Lung microvascular endothelial cell (primary cell): ENCODE data around the gene TMEM88. TPM values are rescaled to one million over a fixed set of nuclear protein-coding genes. Genes with fewer than 3 reads are reported as not detected.
A peak's percentile ranks its signal among the peaks of the same experiment; 100 is the strongest.

Experiments
- DNase-seq, 2 donors: peaks; one replicate each; pipeline versions ENCODE4 v3.0.0 to v3.0.0-alpha.2; 2010; ENCODE audit warnings: low read depth in 2 of 2
- total RNA-seq: library from RNA; depleted of rRNA; stranded (reverse); fragments of >200 nt; gene quantifications from 2 replicates; pipeline ENCODE4 v1.2.1, GENCODE V29; 2014

The TMEM88 gene
- total RNA-seq, 1 donor from 2014 or later = 7.1 TPM

DNA sequence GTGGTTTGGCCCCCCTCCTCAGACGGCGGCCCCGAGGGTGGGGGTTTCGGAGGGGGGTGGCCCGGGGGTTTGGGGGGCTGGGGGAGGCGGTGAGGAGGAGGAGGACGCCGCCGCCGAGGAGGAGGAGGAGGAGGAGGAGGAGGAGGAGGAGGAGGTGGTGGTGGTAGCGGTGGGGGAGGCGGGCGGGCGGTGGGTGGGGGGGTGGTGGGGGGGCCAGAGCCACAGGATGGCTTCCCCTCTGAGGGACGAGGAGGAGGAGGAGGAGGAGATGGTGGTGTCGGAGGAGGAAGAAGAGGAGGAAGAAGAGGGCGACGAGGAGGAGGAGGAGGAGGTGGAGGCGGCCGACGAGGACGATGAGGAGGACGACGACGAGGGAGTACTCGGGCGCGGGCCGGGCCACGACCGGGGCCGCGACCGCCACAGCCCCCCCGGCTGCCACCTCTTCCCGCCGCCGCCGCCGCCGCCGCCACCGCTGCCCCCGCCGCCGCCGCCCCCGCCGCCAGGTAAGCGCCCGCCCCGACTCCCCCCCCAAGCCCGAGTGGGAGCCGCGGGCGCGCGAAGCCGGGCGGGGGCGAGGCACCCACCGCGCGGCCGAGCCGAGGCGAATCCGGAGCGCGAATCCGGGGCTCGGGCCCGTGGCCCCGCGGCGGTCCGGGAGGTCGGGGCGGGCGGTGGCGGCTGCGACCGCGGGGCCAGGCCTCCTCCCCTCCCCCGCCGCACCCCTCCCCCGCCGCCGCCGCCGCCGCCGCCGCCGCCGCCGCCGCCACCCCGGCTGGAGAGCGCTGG, 29.9 kb downstream of the TMEM88 start:
- peak in 1 of 2 donors; percentile 4 for DNase-seq

DNA sequence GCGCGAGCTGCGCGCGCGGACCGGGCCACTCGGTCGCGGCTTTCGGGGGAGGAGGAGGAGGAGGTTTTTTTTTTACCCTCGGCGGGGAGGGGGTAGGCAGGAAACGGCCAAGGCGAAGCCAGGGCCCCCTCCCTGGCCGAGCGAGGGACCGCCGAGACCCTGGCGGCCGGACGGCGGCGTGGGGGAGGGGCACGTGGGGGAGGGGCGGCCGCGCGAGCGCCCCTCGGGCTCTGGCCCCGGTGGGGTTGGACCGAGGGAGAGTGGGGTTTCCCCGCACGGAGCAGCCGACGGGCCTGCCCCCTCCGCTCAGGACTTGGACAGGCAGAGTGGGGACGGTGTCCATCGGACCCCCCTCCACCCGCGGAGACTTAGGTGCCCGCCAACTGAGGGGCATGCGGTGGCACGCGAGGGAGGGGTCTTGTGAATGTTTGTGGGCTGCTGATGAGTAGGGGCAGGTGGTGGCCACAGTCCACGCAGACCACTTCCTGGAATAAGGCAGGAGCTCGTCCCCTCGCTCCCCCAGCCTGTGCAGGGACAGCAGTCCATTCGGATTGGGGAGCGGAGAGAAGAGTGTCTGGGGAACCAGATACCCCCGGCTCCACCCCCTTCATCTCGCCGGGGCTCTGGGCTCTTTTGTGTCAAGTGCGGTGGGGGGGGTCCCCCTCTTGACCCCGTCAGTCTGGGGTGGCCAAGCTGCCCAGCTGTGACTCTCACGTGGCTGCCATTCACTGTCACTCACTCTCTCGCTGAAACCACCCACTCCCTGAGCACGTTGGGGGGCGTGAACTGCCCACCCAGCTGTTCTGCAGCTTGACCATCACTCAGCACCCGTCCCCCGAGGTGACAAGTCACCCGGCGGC, 30.7 kb downstream of the TMEM88 start:
- DNase-seq = peak; percentile 28 to 29

DNA sequence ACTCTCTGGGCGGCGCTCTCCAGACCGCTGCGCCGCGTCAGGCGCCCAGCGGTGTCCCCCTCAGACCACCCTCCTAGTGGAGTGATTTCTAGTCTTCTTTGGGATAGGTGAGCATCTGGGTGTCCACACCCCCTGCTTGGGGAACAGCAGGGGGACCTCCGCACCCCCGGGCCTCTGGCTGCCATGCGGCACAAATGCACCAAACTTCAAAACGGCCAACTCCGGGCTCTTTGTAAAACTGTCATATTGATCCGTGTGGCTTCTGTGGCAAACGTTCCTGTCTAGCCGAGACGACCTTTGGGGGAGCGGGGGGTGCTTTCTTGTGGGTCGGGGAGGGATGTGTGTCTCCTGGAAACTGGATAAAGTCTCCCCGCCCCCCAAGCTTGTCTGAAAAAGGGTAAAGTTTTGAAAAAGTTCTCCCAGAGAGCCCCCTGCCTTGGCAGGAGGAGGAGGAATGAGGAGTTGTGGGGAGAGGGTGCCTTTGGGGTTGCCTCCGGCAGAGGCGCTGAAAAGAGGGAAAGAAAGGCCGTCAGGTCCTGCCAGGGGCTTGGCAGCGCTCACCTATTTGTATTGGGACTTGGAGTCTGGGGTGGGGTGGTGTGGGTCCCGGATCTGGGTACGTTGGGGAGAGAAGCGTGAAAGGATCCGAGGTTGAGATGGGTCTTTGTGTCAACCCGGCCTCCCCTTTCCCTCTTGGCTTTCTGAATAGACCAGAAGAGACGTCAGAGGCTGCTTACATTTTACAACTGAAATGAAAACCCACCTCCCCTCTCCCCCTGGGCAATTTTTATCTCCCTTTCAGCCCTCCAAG, 31.6 kb downstream of the TMEM88 start:
- peak; percentile 23 to 40 for DNase-seq

DNA sequence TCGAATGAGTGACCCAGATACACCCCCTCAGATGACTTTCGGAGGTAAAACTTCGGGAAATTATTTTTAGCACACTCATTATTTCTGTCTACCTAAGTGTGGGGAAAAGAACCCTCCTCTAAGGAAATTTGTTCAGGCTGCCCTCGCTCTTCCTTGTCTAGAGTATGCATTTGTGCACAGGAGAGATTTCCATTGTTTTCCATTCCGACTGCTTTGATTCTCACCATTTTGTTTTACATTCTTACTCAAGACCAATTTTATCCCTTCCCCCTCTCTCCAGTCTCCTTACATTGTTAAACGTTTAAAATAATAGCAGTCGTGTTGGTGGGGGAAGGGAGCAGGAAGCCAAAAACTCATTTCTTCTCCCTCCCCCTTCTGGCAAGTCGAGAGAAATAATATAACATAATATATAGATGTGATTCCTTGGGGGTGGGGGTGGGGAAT, 32.2 kb downstream of the TMEM88 start:
- DNase-seq = no peak

DNA sequence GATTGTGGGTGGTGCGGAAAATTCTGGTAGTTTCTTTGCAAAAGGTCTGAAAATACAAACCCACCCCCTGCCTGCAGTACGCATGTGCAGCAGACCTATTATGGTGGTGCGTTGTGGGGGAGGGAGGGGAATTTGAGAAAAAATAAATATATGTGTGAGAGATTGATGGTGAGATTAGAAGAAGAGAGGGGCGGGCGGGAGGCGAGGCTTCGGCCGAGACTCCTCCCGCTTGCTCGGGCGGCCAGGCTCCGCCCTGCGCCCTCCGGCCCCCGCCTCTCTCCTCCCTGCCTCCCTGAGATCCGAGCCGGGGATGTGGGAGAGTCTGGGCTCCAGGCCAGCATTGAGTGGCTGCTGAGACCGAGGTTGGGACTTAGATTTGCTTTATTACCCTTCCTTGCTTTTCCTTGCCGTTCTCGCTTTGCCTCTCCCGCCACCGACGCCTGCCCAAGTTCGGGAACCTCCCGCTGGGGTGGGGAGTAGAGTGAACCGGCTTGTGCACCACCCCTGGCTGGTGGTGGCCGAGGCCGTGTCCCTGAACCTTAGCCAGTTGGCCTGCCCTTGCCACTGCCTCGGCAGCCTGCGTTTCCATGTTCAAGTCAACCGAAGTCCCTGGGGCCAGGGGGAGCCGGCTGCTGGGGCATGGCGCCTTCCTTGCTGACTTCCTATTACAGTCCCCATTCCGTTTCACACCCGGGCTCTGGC, 32.8 kb downstream of the TMEM88 start:
- DNase-seq = peak; percentile 94 to 97

DNA sequence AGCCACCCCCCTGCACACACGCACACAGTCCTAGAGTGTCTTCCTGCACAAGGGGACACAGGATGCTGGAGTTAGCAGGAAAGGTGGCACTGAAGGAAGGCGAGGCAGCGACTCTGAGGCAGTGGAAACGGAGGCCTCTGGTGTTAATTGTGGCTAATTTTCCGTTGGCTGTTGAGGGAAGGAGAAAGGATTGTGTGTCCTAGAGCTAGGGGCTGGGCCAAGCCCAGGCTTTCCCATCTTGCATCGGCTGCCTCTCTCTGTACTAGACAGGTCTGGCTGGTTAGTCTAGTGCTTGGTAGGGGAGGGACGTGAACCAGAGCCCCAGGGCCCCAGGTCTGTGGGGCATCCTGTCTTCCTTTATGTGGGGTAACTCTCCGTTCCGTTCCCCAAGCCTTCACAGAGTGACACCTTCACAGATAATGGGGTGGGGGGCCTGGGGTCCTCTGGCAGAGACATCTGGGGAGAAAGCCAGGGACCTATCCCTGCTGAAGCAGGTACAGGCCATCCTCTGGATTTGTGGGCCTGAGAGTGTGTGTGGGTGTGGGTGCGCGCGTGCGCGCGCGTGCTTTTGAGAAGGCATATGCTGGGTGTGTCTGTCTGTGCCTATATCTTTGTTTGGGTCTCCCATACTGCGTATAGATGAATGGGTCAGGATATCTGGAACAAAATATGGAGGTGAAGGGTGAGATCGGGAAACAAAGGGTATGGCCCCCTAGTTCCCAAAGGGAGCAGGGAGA, 33.5 kb downstream of the TMEM88 start, which contains the start of gene CHD3:
Gene CHD3, plus strand, starts transcription at position 606 of the 737 bp plus-strand sequence. CDS start 212 bp downstream, outside the sequence.
- DNase-seq = peak; percentile 12 to 27

DNA sequence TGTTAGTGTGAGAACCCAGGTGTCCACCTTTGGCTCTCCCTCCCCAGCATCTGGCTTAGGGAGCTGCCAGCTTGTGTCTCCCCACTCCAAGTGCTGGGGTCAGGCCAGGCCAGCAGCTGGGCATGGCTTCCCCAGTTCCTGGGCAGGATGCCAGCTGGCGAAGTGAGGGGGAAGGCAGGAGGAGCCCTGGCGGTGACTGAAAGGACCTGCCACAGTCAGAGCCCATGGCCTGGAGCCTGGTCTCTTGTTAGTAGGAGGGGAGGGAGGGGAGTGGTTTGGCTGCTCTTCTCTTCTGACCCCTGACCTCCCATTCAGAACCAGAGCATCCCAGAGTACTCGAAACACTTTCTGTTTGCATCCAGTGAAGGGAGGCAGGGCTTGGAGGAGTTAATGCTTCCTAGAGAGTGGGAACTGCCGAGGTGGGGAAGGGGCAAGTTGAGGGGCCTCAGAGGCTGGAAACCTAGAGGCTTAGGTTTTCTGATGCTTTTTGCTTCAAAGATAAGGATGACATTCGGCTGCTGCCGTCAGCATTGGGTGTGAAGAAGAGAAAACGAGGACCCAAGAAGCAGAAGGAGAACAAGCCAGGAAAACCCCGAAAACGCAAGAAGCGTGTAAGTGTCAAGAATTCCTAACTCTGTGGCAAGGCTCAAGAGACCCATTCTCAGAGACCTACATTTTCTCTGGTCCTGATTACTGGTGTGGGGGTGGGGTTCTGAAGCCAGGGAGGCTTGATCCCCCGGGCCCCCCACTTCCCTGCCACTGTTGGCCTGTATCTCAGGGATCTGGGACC, 34.5 kb downstream of the TMEM88 start:
- peak; percentile 77 to 88 for DNase-seq

DNA sequence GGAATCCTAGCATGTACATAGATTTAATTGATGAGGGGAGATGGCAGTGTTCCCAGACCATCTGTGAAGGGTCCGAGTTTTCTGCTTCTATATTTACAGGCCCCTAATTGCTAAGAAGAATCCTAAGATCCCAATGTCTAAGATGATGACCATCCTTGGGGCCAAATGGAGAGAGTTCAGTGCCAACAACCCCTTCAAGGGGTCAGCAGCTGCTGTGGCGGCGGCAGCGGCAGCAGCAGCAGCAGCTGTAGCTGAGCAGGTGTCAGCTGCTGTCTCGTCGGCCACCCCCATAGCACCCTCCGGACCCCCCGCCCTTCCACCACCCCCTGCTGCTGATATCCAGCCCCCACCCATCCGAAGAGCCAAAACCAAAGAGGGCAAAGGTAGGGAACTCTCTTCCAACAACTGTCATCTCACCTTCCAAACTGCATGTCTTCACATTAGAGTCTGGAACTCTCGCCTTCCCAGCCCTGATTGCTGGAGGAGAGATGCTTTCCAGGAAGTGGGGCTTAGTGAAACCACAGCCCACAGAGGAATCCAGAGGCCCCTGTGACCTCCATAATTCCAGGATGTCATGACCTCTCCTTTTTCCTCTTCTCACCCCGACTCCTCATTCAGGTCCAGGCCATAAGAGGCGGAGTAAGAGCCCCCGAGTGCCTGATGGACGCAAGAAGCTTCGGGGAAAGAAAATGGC, 38.5 kb downstream of the TMEM88 start:
- no peak for DNase-seq

DNA sequence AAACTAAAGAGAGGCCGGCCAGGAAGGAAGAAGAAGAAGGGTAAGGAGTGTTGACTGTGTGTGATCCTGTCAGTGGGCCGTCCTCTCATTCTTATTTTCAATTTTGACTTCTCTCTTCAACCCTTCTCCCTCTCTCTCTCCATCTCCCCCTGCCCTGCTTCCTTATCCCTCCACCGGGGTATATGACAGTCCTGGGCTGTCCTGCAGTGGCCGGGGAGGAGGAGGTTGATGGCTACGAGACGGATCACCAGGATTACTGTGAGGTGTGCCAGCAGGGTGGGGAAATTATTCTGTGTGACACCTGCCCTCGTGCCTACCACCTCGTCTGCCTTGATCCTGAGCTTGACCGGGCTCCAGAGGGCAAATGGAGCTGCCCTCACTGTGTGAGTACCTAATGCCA, 39.4 kb downstream of the TMEM88 start:
- DNase-seq = no peak

DNA sequence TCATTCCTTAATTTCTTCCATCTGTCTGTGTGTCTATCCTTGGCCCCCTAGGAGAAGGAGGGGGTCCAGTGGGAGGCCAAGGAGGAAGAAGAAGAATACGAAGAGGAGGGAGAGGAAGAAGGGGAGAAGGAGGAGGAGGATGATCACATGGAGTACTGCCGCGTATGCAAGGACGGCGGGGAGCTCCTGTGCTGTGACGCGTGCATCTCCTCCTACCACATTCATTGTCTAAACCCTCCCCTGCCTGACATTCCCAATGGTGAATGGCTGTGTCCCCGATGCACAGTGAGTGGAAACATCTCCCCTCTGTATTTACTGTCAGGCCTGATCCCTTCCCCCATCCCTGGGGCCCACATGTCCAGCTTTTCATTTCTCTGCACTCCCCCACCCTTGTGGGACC, 40.0 kb downstream of the TMEM88 start:
- no peak for DNase-seq

DNA sequence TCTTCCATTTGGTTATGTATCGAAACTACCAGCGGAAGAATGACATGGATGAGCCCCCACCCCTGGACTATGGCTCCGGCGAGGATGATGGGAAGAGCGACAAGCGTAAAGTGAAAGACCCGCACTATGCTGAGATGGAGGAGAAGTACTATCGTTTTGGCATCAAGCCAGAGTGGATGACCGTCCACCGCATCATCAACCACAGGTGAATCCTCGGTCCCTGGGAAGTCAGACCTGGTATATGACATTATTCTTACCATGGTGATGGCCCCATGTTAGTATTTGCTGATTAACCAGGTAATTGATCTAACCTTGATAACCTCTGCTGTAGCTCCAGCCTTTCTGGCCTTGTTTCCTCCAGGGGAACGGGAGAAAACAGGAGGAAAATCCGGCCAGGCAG, 42.2 kb downstream of the TMEM88 start:
- DNase-seq = no peak

DNA sequence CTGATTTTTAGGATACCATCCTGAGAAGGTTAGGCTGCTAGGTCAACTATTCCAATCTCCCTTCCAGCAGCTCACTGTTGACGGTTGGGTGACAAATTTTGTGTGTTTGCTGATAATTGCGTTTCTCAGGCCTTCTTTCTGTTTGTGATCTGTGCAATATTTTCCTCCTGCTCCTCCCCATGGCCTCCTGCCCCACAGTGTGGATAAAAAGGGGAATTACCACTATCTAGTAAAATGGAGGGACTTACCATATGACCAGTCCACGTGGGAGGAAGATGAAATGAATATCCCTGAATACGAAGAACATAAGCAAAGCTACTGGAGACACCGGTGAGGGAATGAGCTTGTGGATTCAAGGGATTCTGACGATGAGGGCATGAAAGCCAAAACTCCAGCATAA, 42.9 kb downstream of the TMEM88 start:
- peak; percentile 73 to 86 for DNase-seq

DNA sequence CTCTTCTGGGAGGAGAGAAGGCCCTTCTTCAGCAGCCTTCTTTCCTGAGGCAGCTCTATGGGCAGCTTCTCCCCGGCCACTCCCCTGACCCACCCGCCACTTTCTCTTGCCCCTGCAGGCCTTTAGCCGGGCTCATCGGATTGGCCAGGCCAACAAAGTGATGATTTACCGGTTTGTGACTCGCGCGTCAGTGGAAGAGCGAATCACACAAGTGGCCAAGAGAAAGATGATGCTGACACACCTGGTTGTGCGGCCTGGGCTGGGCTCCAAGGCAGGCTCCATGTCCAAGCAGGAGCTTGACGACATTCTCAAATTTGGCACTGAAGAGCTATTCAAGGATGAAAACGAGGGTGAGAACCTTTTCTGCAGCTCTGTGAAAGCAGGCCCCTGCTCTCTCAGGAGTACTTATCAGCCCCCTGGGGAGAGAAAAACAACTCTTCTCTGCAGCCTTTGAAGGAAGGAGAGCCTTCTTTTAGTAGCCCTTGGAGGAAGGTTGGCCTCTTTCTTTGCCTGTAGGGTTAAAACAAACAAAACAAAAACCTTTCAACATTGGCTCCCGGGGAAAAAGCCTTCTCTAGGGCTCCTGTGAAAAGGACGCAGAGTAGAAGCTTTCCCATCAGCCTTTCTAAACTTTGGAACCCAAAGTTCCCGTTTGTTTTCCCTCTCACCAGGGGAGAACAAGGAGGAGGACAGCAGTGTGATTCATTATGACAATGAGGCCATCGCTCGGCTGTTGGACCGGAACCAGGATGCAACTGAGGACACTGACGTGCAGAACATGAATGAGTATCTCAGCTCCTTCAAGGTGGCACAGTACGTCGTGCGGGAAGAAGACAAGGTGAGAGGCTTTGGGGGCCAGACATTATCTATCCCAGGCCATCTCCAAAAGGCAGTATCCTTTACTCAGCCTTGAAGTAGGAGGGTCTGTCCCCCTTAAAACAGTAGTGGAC, 48.6 kb downstream of the TMEM88 start:
- DNase-seq = no peak
